GM10266 (cell line): Measurements from ENCODE around the gene ZNF211.

Experiments used
- DNase-seq: peaks from one replicate; pipeline ENCODE4 v3.0.0; 2012; ENCODE audit errors: extremely low spot score
- TF ChIP-seq, protein P1 (sequence below): IDR thresholded peaks from 2 replicates; pipeline ENCODE4 v1.5.1; 2012; ENCODE audit warnings: mild to moderate bottlenecking, low read depth; ENCODE audit not compliant: control insufficient read depth, insufficient read depth; ENCODE audit errors: missing control alignments

The ZNF211 gene

DNA sequence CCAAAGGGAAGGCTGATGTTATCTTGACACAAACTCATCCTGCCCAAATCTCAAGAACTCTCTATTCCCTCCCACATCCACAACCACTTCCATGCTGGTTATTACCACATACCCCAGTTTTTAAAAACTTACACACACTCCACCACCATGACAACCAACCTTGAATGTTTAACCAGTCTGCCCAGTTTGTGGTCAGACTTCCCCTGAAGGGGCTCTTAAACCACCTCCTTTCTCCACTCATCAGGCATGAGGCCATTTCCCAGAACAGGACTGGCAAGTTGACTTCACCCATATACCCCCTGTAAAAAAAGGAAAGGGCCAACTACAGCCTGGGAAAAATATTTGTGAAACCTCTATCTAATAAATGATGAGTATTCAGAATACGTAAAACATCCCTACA, 23.4 kb downstream of the ZNF211 start:
- DNase-seq = no peak
- TF ChIP-seq, protein P1, sequence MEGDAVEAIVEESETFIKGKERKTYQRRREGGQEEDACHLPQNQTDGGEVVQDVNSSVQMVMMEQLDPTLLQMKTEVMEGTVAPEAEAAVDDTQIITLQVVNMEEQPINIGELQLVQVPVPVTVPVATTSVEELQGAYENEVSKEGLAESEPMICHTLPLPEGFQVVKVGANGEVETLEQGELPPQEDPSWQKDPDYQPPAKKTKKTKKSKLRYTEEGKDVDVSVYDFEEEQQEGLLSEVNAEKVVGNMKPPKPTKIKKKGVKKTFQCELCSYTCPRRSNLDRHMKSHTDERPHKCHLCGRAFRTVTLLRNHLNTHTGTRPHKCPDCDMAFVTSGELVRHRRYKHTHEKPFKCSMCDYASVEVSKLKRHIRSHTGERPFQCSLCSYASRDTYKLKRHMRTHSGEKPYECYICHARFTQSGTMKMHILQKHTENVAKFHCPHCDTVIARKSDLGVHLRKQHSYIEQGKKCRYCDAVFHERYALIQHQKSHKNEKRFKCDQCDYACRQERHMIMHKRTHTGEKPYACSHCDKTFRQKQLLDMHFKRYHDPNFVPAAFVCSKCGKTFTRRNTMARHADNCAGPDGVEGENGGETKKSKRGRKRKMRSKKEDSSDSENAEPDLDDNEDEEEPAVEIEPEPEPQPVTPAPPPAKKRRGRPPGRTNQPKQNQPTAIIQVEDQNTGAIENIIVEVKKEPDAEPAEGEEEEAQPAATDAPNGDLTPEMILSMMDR = no peak

DNA sequence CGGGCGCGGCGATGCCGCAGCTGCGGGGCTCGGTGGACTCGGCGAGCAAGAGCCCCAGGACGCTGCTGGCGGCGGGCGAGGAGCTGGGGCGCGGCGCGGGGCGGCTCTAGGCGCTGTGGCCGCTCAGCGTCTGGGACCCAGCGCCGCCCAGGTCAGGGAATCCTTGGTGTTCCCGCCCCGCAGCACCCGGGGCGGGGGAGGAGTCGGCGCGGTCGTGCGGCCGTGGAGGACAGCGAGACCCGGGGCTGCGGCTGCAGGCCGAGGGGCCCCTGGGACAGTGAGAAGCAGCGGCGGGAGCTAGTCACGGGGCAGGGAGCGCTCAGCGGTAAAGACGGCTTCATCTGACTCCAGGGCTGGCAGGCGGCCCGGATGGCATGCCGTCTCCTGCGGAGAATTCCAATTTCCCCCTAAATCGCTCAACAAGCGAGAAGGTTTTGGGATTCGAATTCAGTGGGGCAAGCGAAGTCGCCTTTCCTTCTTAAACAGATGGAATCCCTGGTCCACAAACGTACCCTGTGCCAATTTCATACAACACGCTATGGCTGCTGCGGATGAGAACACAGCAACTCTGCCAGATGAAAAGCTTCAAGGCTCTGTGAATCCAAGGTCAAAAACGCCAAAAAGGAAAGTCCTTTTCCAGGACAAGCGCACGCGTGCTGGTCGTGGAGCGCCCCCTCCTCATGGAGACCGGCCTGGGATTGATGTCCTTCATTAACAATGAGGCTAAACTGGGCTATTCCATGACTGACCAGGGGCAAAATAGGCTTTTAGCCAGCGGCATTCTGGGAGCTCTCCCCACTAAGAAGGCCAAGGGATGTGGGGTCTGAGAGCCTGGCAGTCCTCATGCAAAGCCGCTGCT, 31.5 kb downstream of the ZNF211 start:
- TF ChIP-seq, protein P1 = no peak
- DNase-seq = peak; percentile 42

DNA sequence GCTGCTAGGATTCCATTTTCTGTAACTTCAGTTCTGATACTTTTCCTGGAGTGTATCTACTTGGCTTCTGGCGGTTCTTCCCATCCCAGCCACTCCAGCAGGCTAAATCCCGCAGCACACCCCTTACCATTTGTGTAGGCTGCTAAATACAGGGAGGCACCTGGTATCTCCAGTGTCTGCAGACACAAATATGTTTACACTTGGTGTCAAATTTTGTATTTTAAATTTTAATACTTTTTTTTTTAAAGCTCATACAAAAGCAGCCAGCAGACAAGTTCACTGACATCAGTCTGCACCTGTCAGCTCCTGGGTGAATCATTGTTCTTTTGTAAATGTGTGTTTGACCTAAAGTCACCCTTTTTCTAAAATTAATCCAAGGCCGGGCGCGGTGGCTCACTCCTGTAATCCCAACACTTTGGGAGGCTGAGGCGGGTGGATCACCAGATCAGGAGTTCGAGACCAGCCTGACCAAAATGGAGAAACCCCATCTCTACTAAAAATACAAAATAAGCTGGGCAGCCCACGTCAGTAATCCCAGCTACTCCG, 32.4 kb downstream of the ZNF211 start:
- TF ChIP-seq, protein P1 = no peak
- DNase-seq = no peak

DNA sequence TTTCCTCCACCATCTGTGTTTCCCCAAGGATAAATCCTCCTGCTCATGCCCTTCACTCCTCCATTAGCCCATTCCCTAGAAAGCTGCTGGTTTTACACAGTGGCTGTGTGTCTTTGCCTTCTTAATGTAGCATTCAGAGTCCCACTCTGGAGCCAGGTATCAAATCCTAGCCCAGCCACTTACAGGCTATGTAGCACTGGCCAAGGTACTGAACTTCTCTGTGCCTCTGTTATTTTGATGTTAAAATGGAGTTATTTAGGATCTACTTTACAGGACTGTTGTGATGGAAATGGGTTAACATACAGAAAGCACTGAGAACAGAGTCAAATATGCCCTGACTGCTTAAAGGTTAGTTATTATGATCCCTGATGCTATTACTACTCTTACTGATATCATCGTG, 34.3 kb downstream of the ZNF211 start:
- no peak for DNase-seq
- TF ChIP-seq, protein P1 = no peak

DNA sequence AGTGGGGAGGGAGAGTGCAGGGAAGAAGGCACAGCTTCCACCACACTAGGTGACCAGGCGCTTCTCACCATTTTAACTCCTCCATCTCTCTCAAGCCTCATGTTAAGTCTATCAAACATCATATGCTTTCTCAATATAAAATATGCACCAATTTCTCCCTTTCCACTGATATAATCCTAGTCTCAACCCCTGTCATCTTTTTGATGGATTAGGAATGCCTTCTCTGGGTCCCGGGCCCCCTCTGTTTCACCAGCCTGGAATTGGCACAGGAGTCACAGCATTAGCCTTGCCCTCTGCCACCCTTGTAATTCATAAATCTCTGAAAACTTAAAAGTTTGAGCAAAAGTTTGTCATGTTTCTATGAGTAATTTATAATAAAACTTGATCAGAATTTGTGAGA, 35.7 kb downstream of the ZNF211 start, which contains the start of gene ZSCAN4:
ZSCAN4 (plus strand) TSS at position 301 of the 400 bp plus-strand sequence. CDS start 7,211 bp downstream, outside the sequence.
- no peak for DNase-seq
- TF ChIP-seq, protein P1 = no peak

DNA sequence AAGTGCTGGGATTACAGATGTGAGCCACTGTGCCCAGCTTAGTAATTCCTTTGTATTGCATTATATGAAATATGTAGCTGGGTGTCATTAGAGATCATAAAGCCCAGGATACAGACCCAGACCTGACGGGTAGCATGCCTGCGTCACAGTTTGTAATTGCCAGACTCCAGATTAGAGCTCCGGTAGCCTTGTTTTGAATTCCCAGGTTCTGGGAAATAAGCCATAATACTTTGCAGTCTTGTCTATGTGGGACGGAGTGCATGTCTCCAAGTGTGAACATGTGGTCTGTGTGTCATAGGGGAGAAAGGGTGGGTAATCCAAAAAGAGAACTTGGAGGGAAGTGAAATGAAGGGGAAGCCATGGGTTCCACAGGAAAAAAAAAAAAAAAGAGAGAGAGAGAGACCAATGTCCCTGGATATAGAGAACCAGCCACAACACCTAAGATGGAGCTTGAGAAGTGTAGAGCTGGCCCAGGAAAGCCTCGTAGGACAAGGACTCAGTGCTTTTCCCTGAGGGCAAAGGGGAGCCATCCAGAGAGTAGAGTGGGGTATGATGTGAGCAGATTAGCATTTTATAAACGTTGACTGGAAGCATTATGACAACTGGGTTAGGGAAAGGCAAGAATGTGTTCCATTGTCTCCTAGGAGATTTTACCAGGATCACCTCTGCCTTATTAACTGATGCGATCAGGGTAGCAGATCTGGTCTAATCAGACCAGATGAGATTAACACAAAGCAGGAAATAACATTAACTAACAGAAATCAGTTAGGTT, 38.3 kb downstream of the ZNF211 start:
- no peak for DNase-seq
- TF ChIP-seq, protein P1 = no peak
